ENCODE results near the gene ANAPC7.

GRCh38 chr12:110379197-110379596, 24.3 kb downstream of the ANAPC7 start:
- no peak for TF ChIP-seq CTCF (IDR thresholded peaks at IDR 0.05)
- TF ChIP-seq POLR2A (IDR thresholded peaks at IDR 0.05), result no peak
